PFSK-1 (cell line): Measurements from ENCODE around the gene DNAJC9.

Source experiments
- REST ChIP-seq, 2 experiments: IDR thresholded peaks; 2 replicates each; pipeline versions ENCODE4 v1.6.1 to v1.8.0; 2011 to 2012; ENCODE audit warnings: low read depth in 2 of 2, low read length in 2 of 2, control low read depth in 1 of 2, inconsistent platforms in 1 of 2, mild to moderate bottlenecking in 1 of 2, moderate library complexity in 1 of 2; ENCODE audit not compliant: insufficient read depth in 1 of 2
- SIN3A ChIP-seq: IDR thresholded peaks from 2 replicates; pipeline ENCODE4 v1.6.1; 2012; ENCODE audit warnings: mild to moderate bottlenecking, low read length, moderate library complexity, borderline replicate concordance; ENCODE audit not compliant: insufficient read depth

The DNAJC9 gene

GRCh38 chr10:73205081-73205480 is 42.0 kb downstream of the DNAJC9 start:
- TF ChIP-seq SIN3A (no peak), REST (IDR thresholded peaks at IDR 0.05; ENCODE audit: insufficient read depth in 1 of 2, low read depth in 2 of 2, low read length in 2 of 2) (no peak)
